ENCODE results near the gene TSPAN32. TPM values are rescaled to one million over a fixed set of nuclear protein-coding genes. Genes with fewer than 3 reads are reported as not detected.

The TSPAN32 gene
- total RNA-seq, 2 donors from 2014 or later = 0.40 to 0.62 TPM

DNA sequence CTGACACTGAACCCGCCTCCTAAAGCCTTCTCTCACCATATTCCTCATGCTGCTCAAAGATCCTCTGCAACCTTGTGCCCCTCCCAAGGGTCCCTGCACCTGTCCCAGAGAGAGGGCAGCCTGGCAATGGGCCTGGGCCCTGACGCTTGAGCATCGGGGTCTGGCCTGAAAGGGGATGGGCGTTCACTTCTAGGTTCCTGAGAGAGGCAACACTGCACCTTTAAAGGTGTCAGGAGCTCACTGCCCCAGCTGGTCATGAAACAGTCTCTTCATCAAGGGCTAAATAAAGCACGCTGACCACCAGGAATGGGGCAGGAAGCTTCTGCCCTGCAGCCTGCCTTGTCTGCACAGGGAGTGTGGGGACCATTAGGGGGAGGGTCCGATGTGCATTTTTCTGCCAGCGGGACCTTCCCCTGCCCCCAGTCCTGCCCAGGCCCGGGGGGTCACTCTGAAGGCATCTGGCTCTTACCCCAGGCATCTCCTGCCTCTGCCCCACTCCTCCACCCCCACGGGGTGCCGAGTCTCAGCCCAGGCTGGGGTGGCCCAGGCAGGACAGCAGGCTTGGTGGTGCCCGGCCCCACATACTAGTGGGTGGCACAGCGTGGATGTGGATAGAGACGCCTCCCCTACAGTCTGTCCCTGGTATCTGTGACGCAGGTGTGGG, 3.5 kb upstream of the TSPAN32 start:
- Histone ChIP-seq H3K27ac (no peak overlapping the region), H3K27me3 (no peaks in the 10 kb centered on the region), H3K9ac (ENCODE audit: low read depth in 2 of 2, low read length in 2 of 2) (no peak overlapping the region), H3K4me3 (no peak overlapping the region), H3K4me1 (no peaks in the 10 kb centered on the region), H3K36me3 (no peaks in the 10 kb centered on the region), H3K9me3 (no peaks in the 10 kb centered on the region)
- intact Hi-C loops (cut with DNase I) = loop anchor here (2.0 kb wide), 1 partner anchor 101 kb away; no protein-coding TSS in a partner anchor
- DNase-seq = peak; percentile 14
- TF ChIP-seq, protein P1, sequence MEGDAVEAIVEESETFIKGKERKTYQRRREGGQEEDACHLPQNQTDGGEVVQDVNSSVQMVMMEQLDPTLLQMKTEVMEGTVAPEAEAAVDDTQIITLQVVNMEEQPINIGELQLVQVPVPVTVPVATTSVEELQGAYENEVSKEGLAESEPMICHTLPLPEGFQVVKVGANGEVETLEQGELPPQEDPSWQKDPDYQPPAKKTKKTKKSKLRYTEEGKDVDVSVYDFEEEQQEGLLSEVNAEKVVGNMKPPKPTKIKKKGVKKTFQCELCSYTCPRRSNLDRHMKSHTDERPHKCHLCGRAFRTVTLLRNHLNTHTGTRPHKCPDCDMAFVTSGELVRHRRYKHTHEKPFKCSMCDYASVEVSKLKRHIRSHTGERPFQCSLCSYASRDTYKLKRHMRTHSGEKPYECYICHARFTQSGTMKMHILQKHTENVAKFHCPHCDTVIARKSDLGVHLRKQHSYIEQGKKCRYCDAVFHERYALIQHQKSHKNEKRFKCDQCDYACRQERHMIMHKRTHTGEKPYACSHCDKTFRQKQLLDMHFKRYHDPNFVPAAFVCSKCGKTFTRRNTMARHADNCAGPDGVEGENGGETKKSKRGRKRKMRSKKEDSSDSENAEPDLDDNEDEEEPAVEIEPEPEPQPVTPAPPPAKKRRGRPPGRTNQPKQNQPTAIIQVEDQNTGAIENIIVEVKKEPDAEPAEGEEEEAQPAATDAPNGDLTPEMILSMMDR (IDR thresholded peaks at IDR 0.05) = no peak

DNA sequence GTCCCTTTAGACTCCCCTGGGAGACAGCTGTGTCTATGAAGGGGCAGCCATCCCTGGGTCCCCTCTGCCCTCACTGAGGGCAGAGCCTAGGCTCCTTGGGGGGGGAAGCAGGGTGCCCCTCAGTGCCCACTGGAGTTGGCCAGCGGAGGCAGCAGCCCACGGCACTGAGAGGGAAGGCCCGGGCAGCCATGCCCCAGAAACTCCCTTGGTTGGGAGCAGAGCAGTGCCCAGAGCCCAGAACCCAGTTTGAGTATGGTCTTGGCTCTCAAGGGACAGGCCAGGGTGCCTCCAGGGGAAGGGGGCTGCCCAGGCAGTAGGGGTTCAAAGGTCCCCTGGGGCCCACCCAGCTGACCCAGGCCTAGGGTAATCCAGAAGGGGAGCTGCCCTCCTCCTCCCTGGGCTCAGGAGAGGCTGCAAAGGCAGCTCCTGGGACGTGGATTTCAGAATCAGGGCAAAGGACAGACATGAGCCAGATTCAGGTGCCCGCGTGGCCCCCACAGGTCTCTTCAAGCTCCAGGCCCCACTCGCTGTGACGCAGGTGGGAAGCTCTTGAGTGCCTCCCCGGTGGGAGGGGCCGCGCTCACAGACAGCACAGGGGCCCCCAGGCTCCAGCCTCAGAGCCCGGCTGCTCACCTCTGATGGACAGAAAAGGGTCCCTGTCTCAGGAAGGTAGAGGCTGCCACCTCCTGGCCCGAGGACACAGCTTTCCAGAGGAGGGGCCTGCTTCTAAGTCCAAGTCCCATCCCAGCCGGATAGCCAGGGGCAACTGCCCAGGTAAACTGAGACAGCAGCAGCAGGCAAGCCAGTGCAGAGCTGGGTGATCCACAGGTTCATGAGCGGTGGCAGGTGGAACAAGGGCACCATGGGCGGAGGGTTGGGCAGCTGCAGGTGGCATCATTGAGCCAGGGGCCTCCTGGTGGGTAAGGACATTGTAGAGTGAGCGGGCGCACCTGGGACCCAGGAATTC, 2.7 kb upstream of the TSPAN32 start:
- peak; percentile 38 for DNase-seq
- Histone ChIP-seq H3K9ac (ENCODE audit: low read depth in 2 of 2, low read length in 2 of 2) (no peak overlapping the region), H3K27ac (no peak overlapping the region), H3K36me3 (no peaks in the 10 kb centered on the region), H3K4me1 (no peaks in the 10 kb centered on the region), H3K9me3 (no peaks in the 10 kb centered on the region), H3K27me3 (no peaks in the 10 kb centered on the region), H3K4me3 (no peak overlapping the region)
- intact Hi-C loops (cut with DNase I) = loop anchor here (2.0 kb wide), 1 partner anchor 102 kb away; no protein-coding TSS in a partner anchor
- TF ChIP-seq, protein P1 (IDR thresholded peaks at IDR 0.05) = peak; percentile 26

DNA sequence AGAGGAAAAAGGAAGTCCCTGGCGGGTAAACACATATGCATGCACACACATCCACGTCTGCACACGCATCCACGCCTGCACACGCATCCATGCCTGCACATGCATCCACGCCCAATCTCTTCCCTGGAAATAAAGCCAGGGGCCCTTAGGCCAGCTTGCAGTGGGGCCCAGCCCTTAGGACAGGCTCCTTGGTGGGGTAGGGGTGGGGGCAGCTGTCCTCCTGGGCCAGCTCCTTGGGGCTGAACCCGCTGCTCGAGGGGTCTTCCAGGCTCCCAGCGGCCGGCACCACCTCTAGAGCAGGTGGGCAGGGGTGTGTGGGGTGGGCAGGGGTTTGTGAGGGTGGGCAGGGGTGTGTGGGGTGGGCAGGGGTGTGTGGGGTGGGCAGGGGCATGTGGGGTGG, 2.0 kb upstream of the TSPAN32 start:
- H3K4me3 ChIP-seq = no peak overlapping the region
- intact Hi-C loops (cut with DNase I) = loop anchor here (2.0 kb wide), 1 partner anchor 103 kb away; no protein-coding TSS in a partner anchor
- no peak for DNase-seq
- no peak overlapping the region for H3K9ac ChIP-seq (ENCODE audit: low read depth in 2 of 2, low read length in 2 of 2)
- H3K4me1 ChIP-seq = no peaks in the 10 kb centered on the region
- no peaks in the 10 kb centered on the region for H3K27me3 ChIP-seq
- TF ChIP-seq, protein P1 (IDR thresholded peaks at IDR 0.05) = no peak
- H3K9me3 ChIP-seq = no peaks in the 10 kb centered on the region
- H3K27ac ChIP-seq = no peak overlapping the region
- H3K36me3 ChIP-seq = no peaks in the 10 kb centered on the region

DNA sequence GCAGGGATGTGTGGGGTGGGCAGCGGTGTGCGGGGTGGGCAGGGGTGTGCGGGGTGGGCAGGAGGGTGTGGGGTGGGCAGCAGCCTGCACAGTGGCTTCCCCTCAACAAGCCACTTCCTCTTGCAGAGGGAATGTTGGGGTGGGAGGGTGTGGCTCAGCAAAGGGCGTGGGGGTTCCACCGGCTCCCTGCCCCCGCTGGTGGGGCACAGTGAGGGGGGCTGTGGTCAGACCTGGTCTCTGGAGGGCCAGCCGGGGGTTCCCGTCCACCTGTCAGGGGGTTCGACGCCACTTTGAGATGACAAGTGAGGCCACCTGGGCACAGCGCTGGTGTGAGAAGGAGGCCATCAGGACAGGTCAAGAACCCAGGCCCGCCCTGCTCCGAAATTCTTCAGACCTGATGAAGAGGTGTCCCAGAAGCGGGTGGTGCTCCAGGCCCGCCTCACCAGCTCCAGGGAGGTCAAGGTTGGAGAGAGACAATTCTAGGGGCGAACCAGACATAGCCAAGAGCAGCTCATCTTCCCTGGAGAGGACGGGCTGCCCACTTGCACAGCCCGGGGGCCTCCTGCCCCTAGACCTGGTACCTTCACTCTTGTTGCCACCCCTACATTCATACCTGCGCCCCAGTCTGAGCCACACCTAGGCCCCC, 1.4 kb upstream of the TSPAN32 start:
- Histone ChIP-seq H3K27me3 (no peaks in the 10 kb centered on the region), H3K9me3 (no peaks in the 10 kb centered on the region), H3K9ac (ENCODE audit: low read depth in 2 of 2, low read length in 2 of 2) (no peak overlapping the region), H3K4me3 (no peak overlapping the region), H3K4me1 (peaks cover under 1% of the 10 kb centered on the region), H3K27ac (no peak overlapping the region), H3K36me3 (no peaks in the 10 kb centered on the region)
- TF ChIP-seq, protein P1 (IDR thresholded peaks at IDR 0.05) = no peak
- intact Hi-C loops (cut with DNase I) = no loop called here
- peak; percentile 20 for DNase-seq

DNA sequence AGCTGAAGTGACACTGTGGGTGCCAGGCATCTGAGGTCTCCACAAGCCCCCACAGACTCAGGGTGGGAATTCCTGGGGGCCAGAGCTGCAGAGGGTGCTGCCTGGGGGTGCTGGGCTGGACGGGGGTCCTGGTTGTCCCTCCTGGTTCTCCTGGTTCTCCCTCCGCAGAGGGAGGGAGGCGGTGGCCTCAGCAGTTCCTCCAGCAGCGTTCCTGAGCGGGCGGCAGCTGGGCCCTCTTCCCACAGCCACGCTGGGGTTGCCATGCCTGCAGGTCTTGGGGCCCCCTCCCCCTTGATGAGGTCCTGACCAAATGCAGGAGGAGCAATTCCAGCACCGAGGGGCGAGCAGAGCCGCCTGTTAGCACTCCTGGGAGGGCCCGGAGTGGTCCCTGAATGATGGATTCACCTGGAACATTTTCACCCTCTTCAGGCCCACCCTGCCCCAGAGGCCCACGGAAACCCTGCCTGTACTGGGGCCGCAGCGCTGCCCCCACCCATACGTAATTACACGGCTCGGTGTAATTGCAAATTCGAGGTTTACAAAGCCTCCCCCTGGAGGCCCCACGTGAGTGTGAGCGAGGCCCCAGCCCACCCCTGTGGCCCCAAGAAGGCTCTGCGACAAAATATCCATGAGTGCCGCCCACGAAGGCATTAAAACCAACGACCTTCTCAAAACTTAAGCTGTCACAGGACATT, 730 bp upstream of the TSPAN32 start:
- peaks cover 3% of the 10 kb centered on the region for H3K4me1 ChIP-seq
- H3K36me3 ChIP-seq = no peaks in the 10 kb centered on the region
- no peak for DNase-seq
- peak overlapping the region; percentile 13 for H3K4me3 ChIP-seq
- intact Hi-C loops (cut with DNase I) = no loop called here
- no peaks in the 10 kb centered on the region for H3K27me3 ChIP-seq
- no peak overlapping the region for H3K27ac ChIP-seq
- H3K9ac ChIP-seq (ENCODE audit: low read depth in 2 of 2, low read length in 2 of 2) = peak overlapping the region in 1 of 2 donors; percentile 8
- H3K9me3 ChIP-seq = no peaks in the 10 kb centered on the region
- TF ChIP-seq, protein P1 (IDR thresholded peaks at IDR 0.05) = no peak
